ENCODE results near the gene ZNF343.
"Not testable (repeated sequence)": the region's sequence is repeated elsewhere in the genome, so short reads cannot be mapped to it uniquely, and the experiment has no call there.

Gene ZNF343

GRCh38 chr20:2521369-2522305, 12.9 kb upstream of the ZNF343 start:
- DNase-seq = no peak

- no peak for DNase-seq
Observed at GRCh38 chr20:2520617-2521016, 11.9 kb upstream of the ZNF343 start.

DNA sequence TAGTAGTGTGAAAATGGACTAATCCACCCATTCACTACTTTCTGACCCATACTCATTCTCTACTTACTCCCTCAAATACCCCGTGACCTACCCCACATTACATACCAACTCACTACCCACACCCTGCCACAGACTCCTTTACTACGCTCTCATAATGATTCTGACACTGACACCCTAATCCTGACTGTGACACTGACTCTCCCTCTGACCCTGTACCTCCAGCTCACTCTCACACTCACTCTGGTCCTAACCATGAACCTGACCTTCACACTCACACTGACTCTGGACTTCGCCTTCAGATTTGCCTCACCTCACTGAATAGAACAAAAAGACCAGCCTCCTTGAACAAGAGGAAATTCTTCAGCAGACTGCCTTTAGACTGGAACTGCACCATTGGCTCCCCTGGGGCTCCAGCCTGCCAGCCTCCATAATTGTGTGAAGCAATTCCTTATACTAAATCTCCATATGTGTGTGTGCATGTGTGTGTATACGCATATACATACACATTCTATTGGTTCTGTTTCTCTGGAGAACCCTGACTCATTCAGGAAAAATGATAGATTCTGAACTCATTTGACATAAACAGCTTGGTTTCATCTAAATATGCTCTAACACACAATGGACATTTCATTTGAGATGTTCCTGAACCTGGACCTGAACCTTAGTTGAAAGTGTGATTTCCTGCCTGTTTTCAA, 10.5 kb upstream of the ZNF343 start:
- no peak for DNase-seq

- no peak for DNase-seq
Observed at GRCh38 chr20:2518558-2518957, 9.8 kb upstream of the ZNF343 start.

GRCh38 chr20:2518096-2518495, 9.4 kb upstream of the ZNF343 start:
- no peak for DNase-seq

- DNase-seq = no peak
Observed at GRCh38 chr20:2516399-2516798, 7.7 kb upstream of the ZNF343 start.

GRCh38 chr20:2515203-2515602, 6.5 kb upstream of the ZNF343 start:
- no peak for DNase-seq

- no peak for DNase-seq
Observed at GRCh38 chr20:2509794-2510193, 1.1 kb upstream of the ZNF343 start.

- DNase-seq = no peak
Observed at GRCh38 chr20:2509468-2509781, 710 bp upstream of the ZNF343 start.

GRCh38 chr20:2507875-2508630, 662 bp downstream of the ZNF343 start:
- no peak for DNase-seq

GRCh38 chr20:2507464-2507863, 1.3 kb downstream of the ZNF343 start:
- no peak for DNase-seq

DNA sequence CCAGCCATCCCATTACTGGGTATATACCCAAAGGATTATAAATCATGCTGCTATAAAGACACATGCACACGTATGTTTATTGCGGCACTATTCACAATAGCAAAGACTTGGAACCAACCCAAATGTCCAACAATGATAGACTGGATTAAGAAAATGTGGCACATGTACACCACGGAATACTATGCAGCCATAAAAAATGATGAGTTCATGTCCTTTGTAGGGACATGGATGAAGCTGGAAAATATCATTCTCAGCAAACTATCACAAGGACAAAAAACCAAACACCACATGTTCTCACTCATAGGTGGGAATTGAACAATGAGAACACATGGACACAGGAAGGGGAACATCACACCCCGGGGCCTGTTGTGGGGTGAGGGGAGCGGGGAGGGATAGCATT, 2.3 kb downstream of the ZNF343 start:
- not testable (repeated sequence) for DNase-seq

- DNase-seq = not testable (repeated sequence)
Observed at GRCh38 chr20:2504803-2505202, 3.9 kb downstream of the ZNF343 start.

DNA sequence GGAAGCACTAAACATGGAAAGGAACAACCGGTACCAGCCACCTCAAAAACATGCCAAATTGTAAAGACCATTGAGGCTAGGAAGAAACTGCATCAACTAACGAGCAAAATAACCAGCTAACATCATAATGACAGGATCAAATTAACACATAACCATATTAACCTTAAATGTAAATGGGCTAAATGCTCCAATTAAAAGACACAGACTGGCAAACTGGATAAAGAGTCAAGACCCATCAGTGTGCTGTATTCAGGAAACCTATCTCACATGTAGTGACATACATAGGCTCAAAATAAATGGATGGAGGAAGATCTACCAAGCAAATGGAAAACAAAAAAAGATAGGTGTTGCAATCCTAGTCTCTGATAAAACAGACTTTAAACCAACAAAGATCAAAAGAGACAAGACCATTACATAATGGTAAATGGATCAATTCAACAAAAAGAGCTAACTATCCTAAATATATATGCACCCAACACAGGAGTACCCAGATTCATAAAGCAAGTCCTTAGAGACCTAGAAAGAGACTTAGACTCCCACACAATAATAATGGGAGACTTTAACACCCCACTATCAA, 5.8 kb downstream of the ZNF343 start:
- not testable (repeated sequence) for DNase-seq

DNA sequence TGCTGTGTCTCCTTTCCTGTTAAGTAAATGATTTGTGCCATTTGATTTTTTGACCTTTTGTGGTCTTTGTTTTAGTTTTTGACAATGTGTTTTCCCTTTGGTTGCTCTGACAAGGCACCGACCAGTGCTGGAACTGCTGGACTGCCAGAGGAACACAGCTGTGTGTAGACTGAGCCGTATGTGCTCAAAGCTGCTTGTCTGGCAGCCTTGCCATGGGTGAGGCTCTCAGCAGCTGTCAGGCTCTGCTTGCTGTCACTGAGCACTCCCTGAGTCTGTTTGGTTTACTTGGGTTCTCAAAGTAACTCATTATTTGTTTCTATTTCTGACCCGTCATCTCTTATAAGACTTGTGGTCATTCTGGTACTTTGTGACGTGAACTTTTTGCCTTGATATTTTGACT, 23.1 kb downstream of the ZNF343 start:
- DNase-seq = no peak

- DNase-seq = no peak
Observed at GRCh38 chr20:2485080-2485479, 23.6 kb downstream of the ZNF343 start.

- DNase-seq = no peak
Observed at GRCh38 chr20:2483504-2483903, 25.2 kb downstream of the ZNF343 start.

GRCh38 chr20:2480381-2480780, 28.3 kb downstream of the ZNF343 start:
- DNase-seq = no peak

DNA sequence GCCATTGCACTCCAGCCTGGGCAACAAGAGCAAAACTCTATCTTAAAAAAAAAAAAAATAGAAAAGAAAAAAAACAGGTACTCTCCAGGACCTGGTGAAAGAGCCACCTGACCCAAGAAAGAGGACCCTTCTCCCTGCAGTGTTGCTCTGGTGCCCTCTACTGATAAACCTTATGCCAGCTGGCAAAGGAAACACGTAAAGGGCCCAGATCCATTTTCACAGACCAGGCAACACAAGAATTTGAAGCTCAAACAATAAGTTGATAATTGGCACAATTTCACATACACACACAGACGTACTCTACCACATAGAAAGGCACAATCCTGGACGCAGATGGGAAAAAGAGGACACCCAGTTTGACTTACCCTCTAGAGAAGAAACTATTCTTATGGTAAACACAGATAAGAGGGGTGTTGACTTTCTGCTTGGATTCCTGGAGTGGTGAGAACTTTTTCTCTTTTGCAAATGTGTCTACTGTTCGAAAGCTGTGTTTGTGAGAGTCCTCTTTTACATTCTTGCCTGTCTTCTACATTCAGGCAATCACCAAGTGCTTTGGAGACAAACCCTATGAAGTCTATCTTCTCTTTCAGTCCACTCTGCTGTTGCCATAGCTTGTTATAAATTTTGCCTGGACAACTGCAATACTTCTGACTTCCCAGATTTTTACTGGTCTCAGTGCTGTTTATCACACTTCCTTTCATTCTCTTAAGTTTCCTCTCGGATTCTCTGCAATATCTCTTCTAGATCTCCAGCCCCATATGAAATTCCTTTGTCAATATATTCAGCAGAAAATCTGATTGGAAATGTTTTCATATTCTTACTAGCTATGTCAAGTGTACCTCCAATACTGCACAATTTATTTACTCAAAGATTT, 31.7 kb downstream of the ZNF343 start:
- DNase-seq = no peak

GRCh38 chr20:2475850-2476741, 32.6 kb downstream of the ZNF343 start:
- no peak for DNase-seq

DNA sequence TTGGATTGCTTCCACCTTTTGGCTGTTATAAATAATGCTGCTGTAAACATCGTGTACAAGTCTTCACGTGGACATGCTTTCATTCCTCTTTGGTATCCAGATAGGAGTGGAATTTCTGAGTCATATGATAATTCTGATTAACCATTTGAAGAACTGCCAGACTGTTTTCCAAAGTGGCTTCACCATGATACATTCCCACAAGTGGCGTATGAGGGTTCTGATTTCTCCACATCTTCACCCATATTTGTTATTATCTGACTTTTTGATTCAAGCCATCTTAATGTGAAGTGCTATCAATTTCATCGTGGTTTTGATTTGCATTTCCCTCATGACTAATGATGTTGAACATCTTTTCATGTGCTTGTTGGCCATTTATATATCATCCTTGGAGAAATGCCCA, 35.2 kb downstream of the ZNF343 start:
- DNase-seq = no peak

All from 8988T (cell line).